Pancreas (tissue), 10 donors: ENCODE results near the gene B3GNT3. TPM values are rescaled to one million over a fixed set of nuclear protein-coding genes. Genes with fewer than 3 reads are reported as not detected.

Source experiments
- ATAC-seq, 4 donors: fragments of 200-7000 bp; cut with Tn5 transposase; one replicate each; pipeline versions ENCODE4 v1.8.0 to v1.9.1; 2020; ENCODE audit warnings: mild to moderate bottlenecking in 4 of 4, moderate library complexity in 4 of 4
- DNase-seq, 6 donors: peaks; one replicate each; pipeline ENCODE4 v3.0.0-alpha.2; 2020
- FAIRE-seq: peaks from 2 replicates; lab custom pipeline; 2012; peaks lifted over from hg19 to GRCh38; lab: Jason Lieb, UNC
- H3K27ac ChIP-seq, 4 donors: fragments of 200-600 bp; sonication (generic); 1 replicate in 3 of 4; 2 replicates in 1 of 4; pipeline versions ENCODE4 v1.5.0 to v1.8.0; 2020
- H3K27me3 ChIP-seq, 4 donors: fragments of 200-600 bp; one replicate each; pipeline ENCODE4 v1.8.0; 2021
- H3K36me3 ChIP-seq, 3 donors: fragments of 200-600 bp; sonication (generic) in 1 of 3; one replicate each; pipeline versions ENCODE4 v1.5.0 to v1.8.0; 2020 to 2021
- H3K4me1 ChIP-seq, 3 donors: fragments of 200-600 bp; one replicate each; pipeline ENCODE4 v1.8.0; 2021
- H3K4me3 ChIP-seq, 4 donors: fragments of 200-600 bp; sonication (generic) in 2 of 4; one replicate each; pipeline versions ENCODE4 v1.5.0 to v1.8.0; 2020 to 2021
- H3K9me3 ChIP-seq, 4 donors: fragments of 200-600 bp; one replicate each; pipeline ENCODE4 v1.8.0; 2021
- WGBS, 2 donors: extraction: QIAGEN DNeasy Blood & Tissue Kit; methylation state at CpG; one replicate each; pipeline ENCODE4 v1.1.7; 2013; 5-methylcytosine and 5-hydroxymethylcytosine counted together
- intact Hi-C, 3 donors: fragments of 100-400 bp; cut with DNase I; formaldehyde crosslinking; loops; one replicate each; pipeline versions ENCODE4 v1.11.1 to v1.14.2; 2022
- polyA plus RNA-seq, 2 donors: library from polyadenylated mRNA; stranded (reverse); fragments of 200-250 nt; gene quantifications; one replicate each; pipeline ENCODE4 v1.2.3, GENCODE V29; 2013
- total RNA-seq, 6 donors: library from RNA; stranded (reverse); fragmentation: NEBNext Ultra II Directional in 4 of 6; extraction: Animal tissue kit (Norgen Biotek cat#: 25700) in 4 of 6; gene quantifications; one replicate each; pipeline versions ENCODE4 v1.2.1 to v1.2.4, GENCODE V29; 2021 to 2023
- TF ChIP-seq, protein P1 (sequence below), 4 donors: fragments of 200-600 bp; sonication (generic) in 3 of 4; IDR thresholded peaks; one replicate each; pipeline versions ENCODE4 v1.5.0 to v1.8.0; 2021; ENCODE audit warnings: antibody characterized with exemption in 4 of 4
- donor health status: healthy with polysubstance abuse.
- donor health status: DM: no; HTN: no; CAD: no; lungs with moderate emphysema.
- donor health status: DM: no; HTN: no; CAD: no.
- donor health status: control.
- donor health status: control.
- donor health status: Bipolar disorder and iron deficiency.
- donor health status: DM: yes; HTN: yes; CAD: no.
- donor health status: DM: no; HTN: no; CAD: no.
- donor health status: DM: no; HTN: no; CAD: no.
- donor health status: DM: yes; HTN: yes; CAD: no.

B3GNT3 gene
- total and polyA plus RNA-seq, 8 donors: 1.7 to 6.0 (median 3.2) TPM

DNA sequence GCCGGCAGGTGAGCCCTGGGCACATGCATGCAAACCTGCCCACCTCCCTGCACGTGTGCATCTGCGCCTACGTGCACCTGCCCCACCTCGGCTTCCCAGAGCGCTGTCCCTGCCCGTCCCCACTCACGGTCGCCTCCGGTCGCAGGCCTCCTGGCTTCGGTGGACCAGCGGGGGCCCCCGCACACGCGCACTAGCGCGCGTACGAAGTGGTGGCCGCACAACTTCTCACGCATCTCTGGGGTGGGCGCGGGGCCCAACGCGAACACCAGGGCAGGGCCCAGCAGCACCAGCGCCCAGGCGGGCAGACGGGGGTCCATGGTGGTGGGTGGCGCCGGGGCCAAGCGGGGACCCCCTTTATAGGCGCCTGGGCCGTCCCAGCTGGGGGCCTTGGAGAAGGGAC lies 26.3 kb downstream of the B3GNT3 start, which contains the start of gene INSL3:
TSS of gene INSL3 (minus strand) at position 330 of the 400 bp plus-strand sequence. CDS start at position 317, 13 bp downstream.
- ATAC-seq: no peak
- no peak for DNase-seq
- Histone ChIP-seq H3K4me3 (no peak within 1 kb of the TSS), H3K27ac (no peak within 1 kb of the TSS), H3K9me3 (no peaks in the 10 kb centered on the region), H3K36me3 (no peaks in the 10 kb centered on the region), H3K27me3 (no peaks in the 10 kb centered on the region), H3K4me1 (no peaks in the 10 kb centered on the region)
- WGBS, 2 donors: 53 to 58% methylated on average over 34 of the region's 34 CpGs
- intact Hi-C loops: no loop called here
- no peak for FAIRE-seq
- TF ChIP-seq, protein P1, sequence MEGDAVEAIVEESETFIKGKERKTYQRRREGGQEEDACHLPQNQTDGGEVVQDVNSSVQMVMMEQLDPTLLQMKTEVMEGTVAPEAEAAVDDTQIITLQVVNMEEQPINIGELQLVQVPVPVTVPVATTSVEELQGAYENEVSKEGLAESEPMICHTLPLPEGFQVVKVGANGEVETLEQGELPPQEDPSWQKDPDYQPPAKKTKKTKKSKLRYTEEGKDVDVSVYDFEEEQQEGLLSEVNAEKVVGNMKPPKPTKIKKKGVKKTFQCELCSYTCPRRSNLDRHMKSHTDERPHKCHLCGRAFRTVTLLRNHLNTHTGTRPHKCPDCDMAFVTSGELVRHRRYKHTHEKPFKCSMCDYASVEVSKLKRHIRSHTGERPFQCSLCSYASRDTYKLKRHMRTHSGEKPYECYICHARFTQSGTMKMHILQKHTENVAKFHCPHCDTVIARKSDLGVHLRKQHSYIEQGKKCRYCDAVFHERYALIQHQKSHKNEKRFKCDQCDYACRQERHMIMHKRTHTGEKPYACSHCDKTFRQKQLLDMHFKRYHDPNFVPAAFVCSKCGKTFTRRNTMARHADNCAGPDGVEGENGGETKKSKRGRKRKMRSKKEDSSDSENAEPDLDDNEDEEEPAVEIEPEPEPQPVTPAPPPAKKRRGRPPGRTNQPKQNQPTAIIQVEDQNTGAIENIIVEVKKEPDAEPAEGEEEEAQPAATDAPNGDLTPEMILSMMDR (IDR thresholded peaks at IDR 0.05): no peak

GRCh38 chr19:17824339-17824738 lies 29.4 kb downstream of the B3GNT3 start:
- Histone ChIP-seq H3K27me3 (no peaks in the 10 kb centered on the region), H3K4me3 (no peak overlapping the region), H3K27ac (no peak overlapping the region), H3K36me3 (no peaks in the 10 kb centered on the region), H3K4me1 (no peaks in the 10 kb centered on the region), H3K9me3 (no peaks in the 10 kb centered on the region)
- 53 to 58% methylated on average over 8 of the region's 8 CpGs for WGBS, 2 donors
- DNase-seq (no peak), FAIRE-seq (no peak), ATAC-seq (no peak)
- intact Hi-C loops: no loop called here
- TF ChIP-seq, protein P1 (IDR thresholded peaks at IDR 0.05): no peak

GRCh38 chr19:17826508-17827056 lies 31.6 kb downstream of the B3GNT3 start:
- Histone ChIP-seq H3K27me3 (no peaks in the 10 kb centered on the region), H3K4me3 (no peak overlapping the region), H3K4me1 (no peaks in the 10 kb centered on the region), H3K36me3 (no peaks in the 10 kb centered on the region), H3K27ac (no peak overlapping the region), H3K9me3 (no peaks in the 10 kb centered on the region)
- no peak for DNase-seq
- WGBS, 2 donors: 72 to 76% methylated on average over 13 of the region's 13 CpGs
- TF ChIP-seq, protein P1 (IDR thresholded peaks at IDR 0.05): no peak
- no peak for FAIRE-seq
- no peak for ATAC-seq
- intact Hi-C loops: no loop called here

DNA sequence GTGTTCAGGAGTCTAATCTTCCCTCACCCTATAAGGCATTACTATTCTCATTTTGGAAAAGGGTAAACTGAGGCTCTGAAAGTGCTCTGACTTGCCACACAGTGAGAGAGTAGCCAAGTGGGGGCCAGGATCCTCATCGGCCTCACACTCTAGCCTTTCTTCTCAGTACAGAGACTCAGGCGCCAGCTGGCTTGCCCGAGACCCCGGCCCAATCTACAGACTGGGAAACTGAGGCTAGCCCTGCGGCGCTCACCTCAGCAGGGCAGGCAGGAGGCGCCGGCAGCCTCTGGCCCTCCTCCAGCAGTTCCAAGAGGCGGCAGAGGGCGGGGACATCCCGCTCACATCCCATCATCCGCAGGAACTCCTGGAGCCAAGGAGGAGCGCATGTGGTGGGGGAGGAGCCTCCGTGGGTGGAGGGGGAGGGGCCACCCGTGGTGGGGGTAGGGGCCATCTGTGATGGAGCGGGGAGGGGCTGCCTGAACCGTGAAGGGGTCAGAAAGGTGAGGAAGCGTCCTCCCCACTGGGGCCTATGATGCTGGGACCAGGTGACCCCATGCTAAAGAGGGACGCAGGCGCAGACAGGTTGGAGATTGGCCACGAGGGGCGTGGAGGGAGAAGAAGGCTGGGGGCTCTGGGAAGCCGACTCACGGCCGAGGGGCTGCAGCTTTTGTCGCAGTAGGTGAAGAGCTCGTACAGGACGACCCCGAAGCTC lies 35.1 kb downstream of the B3GNT3 start:
- FAIRE-seq (no peak), DNase-seq (peak in 5 of 6 donors; percentile 27 to 59 (median 31)), ATAC-seq (peak; percentile 15 to 34 (median 32))
- Histone ChIP-seq H3K9me3 (no peaks in the 10 kb centered on the region), H3K36me3 (no peaks in the 10 kb centered on the region), H3K4me3 (peak overlapping the region in 2 of 4 donors; percentile 17 to 30), H3K27me3 (no peaks in the 10 kb centered on the region), H3K27ac (no peak overlapping the region), H3K4me1 (no peaks in the 10 kb centered on the region)
- TF ChIP-seq, protein P1 (IDR thresholded peaks at IDR 0.05): no peak
- 8 to 14% methylated on average over 28 to 29 of the region's 29 CpGs for WGBS, 2 donors
- intact Hi-C loops: no loop called here
